GM15510 (cell line): ENCODE results near the gene PARK7.

Source experiments
- POLR2A ChIP-seq: IDR thresholded peaks from 3 replicates; pipeline ENCODE4 v1.6.1; 2011; ENCODE audit warnings: borderline replicate concordance; ENCODE audit not compliant: insufficient read length; ENCODE audit errors: extremely low read depth

PARK7 gene

GRCh38 chr1:7941437-7941793, 20.1 kb upstream of the PARK7 start:
- no peak for TF ChIP-seq POLR2A

GRCh38 chr1:7942214-7942921, 19.1 kb upstream of the PARK7 start:
- no peak for TF ChIP-seq POLR2A

GRCh38 chr1:7943251-7943650, 18.3 kb upstream of the PARK7 start:
- TF ChIP-seq POLR2A = no peak

DNA sequence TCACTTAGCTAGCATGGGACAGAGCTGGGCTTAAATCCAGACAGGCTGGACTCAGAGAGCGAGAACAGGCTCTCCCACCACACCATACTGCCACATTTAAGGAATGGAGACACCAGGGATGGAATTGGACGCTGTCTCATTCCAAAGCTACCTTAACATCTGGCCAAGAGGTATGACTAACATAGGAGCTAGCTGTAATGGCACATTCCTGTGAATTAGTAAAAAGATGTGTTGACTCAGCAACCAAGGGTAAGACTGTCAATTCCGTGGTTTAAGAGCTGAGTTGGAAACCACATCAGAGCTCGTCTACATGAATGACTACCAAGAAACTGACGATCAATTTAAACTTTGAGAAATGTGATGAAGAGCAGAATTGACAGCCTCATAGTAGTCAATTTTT, 12.6 kb upstream of the PARK7 start:
- no peak for TF ChIP-seq POLR2A

DNA sequence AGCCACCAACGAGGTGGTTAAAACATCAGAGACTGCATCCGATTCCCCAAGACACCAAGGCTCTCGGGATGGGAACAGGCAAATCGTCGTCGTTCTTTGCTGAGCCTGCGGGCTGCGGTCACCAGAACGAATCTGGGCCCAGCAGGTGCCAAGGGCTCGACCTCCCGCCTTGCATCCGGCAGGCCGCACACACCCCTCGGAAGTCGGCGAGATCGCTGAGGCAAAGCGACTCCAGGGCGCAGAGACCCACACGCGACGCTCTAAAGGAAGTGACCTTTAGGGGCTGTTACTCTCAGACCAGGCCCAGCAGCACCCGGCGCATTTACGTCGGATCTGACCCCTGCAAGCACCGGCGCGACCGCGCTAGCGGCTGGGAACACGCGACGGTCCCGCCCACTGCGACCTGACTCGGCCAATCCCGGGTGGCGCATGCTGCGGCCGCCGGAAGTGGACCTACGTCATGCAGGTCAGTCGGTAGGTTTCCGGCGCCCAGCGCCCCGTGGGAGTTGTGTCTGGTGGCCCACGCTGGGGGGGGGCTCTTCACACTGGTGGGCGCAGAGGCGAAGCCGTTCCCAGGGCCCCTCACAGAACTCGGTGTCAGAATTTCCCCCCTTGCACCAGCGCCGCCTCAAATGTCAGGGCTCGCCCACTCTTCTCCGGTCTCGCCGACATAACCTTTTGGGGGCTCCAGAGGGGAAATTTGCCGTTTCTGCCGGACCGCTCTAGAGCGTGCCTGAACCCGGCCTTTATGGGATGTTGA, 7.5 kb upstream of the PARK7 start:
- peak; percentile 64 for TF ChIP-seq POLR2A

DNA sequence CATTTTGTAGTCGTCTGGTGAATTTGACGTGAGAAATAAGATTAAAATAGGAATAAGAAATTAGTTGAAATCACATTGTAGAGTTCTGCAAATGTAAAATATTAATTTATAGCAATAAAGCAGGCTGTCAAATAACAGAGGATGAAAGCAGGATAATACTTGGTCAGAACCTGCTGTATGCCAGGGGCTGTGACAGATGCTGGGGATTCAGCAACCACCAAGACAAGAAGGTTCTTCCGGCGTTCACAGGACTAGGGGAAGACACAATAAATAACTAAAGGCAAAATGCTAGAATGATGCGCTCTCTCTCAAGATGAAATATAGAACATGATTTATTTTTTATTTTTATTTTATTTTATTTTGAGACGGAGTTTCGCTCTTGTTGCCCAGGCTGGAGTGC, 6.8 kb upstream of the PARK7 start:
- no peak for TF ChIP-seq POLR2A

GRCh38 chr1:7956218-7957032, 5.1 kb upstream of the PARK7 start:
- no peak for TF ChIP-seq POLR2A

DNA sequence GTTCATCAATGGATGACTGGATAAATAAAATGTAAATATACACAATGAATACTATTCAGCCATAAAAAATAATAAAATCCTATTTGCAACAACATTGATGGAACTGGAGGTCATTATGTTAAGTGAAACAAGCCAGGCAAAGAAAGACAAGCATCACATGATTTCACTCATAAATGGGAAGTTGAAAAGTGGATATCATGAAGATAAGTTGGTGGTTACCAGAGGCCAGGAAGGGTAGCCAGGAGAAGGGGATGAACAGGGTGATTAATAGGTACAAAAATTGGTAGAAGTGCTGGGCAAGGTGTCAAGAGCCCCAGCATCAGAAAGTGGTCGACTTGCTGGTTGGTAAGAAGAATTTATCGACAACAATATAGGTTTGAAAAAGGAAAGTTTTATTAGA, 1.3 kb upstream of the PARK7 start:
- TF ChIP-seq POLR2A = no peak

- no peak for TF ChIP-seq POLR2A
Observed at GRCh38 chr1:7960867-7961215, 670 bp upstream of the PARK7 start.

DNA sequence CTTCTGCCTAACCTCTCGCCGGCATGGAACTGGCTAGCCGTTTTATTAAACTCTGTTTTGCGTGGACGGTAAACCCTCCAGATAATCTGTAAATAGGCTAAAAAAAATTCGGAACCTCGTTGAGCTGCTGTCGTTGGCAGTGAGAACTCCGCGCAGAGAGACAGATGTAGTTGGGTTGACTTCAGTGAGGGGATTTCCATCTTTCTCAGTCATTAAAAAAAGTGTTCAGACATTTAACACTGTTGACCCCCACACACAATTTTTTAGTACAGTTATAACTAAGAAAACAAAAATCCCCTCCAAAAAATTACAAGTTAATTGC, 464 bp downstream of the PARK7 start:
- TF ChIP-seq POLR2A = no peak

- TF ChIP-seq POLR2A = no peak
Observed at GRCh38 chr1:7962636-7963377, 1.3 kb downstream of the PARK7 start.

- TF ChIP-seq POLR2A = no peak
Observed at GRCh38 chr1:7964476-7964875, 3.0 kb downstream of the PARK7 start.

- no peak for TF ChIP-seq POLR2A
Observed at GRCh38 chr1:7967196-7967595, 5.7 kb downstream of the PARK7 start.

GRCh38 chr1:7967651-7968050, 6.1 kb downstream of the PARK7 start:
- no peak for TF ChIP-seq POLR2A

DNA sequence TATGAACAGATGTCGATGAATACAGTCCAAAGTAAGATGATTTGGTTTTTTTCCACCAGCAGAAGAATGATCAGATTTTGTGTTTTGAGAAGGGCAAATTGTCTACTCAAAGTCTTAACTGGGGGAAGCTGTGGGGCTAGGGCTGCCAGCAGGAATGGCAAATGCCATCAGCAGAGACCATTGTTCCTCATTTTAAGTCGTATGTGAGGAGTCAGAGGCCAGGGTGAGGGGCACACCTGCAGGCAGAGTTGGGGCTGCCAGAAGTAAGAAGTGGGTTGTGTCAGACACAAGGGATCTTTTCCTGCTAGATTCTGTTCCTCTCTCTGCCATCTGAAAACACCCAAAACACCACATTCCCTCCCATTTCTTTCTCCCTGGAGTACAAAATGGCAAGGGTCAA, 8.7 kb downstream of the PARK7 start:
- no peak for TF ChIP-seq POLR2A
